HEK293 (cell line): ENCODE measurements around the gene NBPF1.

Source experiments
- CTCF ChIA-PET: fragments of 350-600 bp; formaldehyde crosslinking; extraction: SDS; loops from one replicate; lab custom pipeline; 2021; ENCODE audit warnings: antibody characterized with exemption; lab: Yijun Ruan, JAX
- POLR2A ChIA-PET: fragments of 300-600 bp; formaldehyde crosslinking; extraction: SDS; loops from one replicate; lab custom pipeline; 2020; ENCODE audit warnings: antibody characterized with exemption, inconsistent platforms; lab: Yijun Ruan, JAX
- H3K27ac ChIP-seq: fragments of 200-500 bp; sonication (Bioruptor generic); 2 replicates; pipeline ENCODE4 v1.5.1; 2014; ENCODE audit warnings: low read depth, low read length, control low read depth, inconsistent platforms; ENCODE audit errors: extremely low read depth
- H3K36me3 ChIP-seq, 2 experiments: fragments of 200-500 bp in 1 of 2; sonication (Bioruptor generic) in 1 of 2; 1 replicate in 1 of 2; 2 replicates in 1 of 2; pipeline ENCODE4 v1.5.1; 2014 to 2017; ENCODE audit warnings: inconsistent platforms in 2 of 2, low read length in 2 of 2; ENCODE audit not compliant: control insufficient read depth in 2 of 2, insufficient read depth in 1 of 2
- H3K4me1 ChIP-seq: fragments of 200-500 bp; sonication (Bioruptor generic); 2 replicates; pipeline ENCODE4 v1.5.1; 2014; ENCODE audit warnings: mild to moderate bottlenecking, low read length, inconsistent platforms; ENCODE audit not compliant: control insufficient read depth, insufficient read depth
- H3K4me3 ChIP-seq: 2 replicates; pipeline ENCODE4 v1.5.1; 2011; ENCODE audit warnings: low read depth, mild to moderate bottlenecking, control low read depth, low read length, moderate library complexity
- H3K9me3 ChIP-seq: fragments of 200-500 bp; sonication (Bioruptor generic); 2 replicates; pipeline ENCODE4 v1.5.1; 2014; ENCODE audit warnings: low read depth, low read length, inconsistent platforms; ENCODE audit not compliant: control insufficient read depth, insufficient read depth
- BCL6B ChIP-seq: fragments of 450-650 bp; formaldehyde crosslinking; IDR thresholded peaks from 2 replicates; pipeline ENCODE4 v1.5.1; 2017; ENCODE audit warnings: missing biosample characterization, missing genetic modification characterization
- GFI1B ChIP-seq: fragments of 450-650 bp; formaldehyde crosslinking; IDR thresholded peaks from 2 replicates; pipeline ENCODE4 v1.5.1; 2016; ENCODE audit warnings: missing biosample characterization, missing genetic modification characterization
- GLIS2 ChIP-seq: fragments of 450-650 bp; formaldehyde crosslinking; IDR thresholded peaks from 2 replicates; pipeline ENCODE4 v1.5.1; 2016; ENCODE audit warnings: missing biosample characterization, missing genetic modification characterization
- KLF17 ChIP-seq: fragments of 450-650 bp; formaldehyde crosslinking; IDR thresholded peaks from 2 replicates; pipeline ENCODE4 v1.5.1; 2016; ENCODE audit warnings: missing biosample characterization, missing genetic modification characterization
- KLF8 ChIP-seq: fragments of 450-650 bp; formaldehyde crosslinking; IDR thresholded peaks from 2 replicates; pipeline ENCODE4 v1.5.1; 2016; ENCODE audit warnings: missing biosample characterization, missing genetic modification characterization
- PRDM1 ChIP-seq: fragments of 450-650 bp; formaldehyde crosslinking; IDR thresholded peaks from 2 replicates; pipeline ENCODE4; 2016; ENCODE audit warnings: missing biosample characterization, missing genetic modification characterization
- SCRT2 ChIP-seq: fragments of 450-650 bp; formaldehyde crosslinking; IDR thresholded peaks from 2 replicates; pipeline ENCODE4 v1.5.1; 2016; ENCODE audit warnings: missing biosample characterization, missing genetic modification characterization
- SETDB1 ChIP-seq: IDR thresholded peaks from one replicate; pipeline ENCODE4 v1.6.1; 2017; ENCODE audit warnings: mild to moderate bottlenecking, low read length, moderate library complexity, mixed read lengths; ENCODE audit not compliant: insufficient read length
- SP7 ChIP-seq: fragments of 450-650 bp; formaldehyde crosslinking; IDR thresholded peaks from 2 replicates; pipeline ENCODE4 v1.5.1; 2016; ENCODE audit warnings: missing biosample characterization, missing genetic modification characterization
- TRIM28 ChIP-seq: IDR thresholded peaks from 2 replicates; pipeline ENCODE4 v1.6.1; 2011; ENCODE audit warnings: low read length, control low read depth, borderline replicate concordance
- ZBTB10 ChIP-seq: fragments of 450-650 bp; formaldehyde crosslinking; IDR thresholded peaks from 2 replicates; pipeline ENCODE4 v1.5.1; 2016; ENCODE audit warnings: missing biosample characterization, missing genetic modification characterization
- ZBTB17 ChIP-seq: fragments of 450-650 bp; formaldehyde crosslinking; IDR thresholded peaks from 2 replicates; pipeline ENCODE4 v1.5.1; 2016; ENCODE audit warnings: missing biosample characterization, missing genetic modification characterization
- ZBTB49 ChIP-seq: fragments of 450-650 bp; formaldehyde crosslinking; IDR thresholded peaks from 2 replicates; pipeline ENCODE4 v1.5.1; 2016; ENCODE audit warnings: missing biosample characterization, missing genetic modification characterization, low read depth
- ZNF10 ChIP-seq: fragments of 450-650 bp; formaldehyde crosslinking; IDR thresholded peaks from 2 replicates; pipeline ENCODE4 v1.5.1; 2017; ENCODE audit warnings: missing biosample characterization, missing genetic modification characterization
- ZNF121 ChIP-seq: fragments of 450-650 bp; formaldehyde crosslinking; IDR thresholded peaks from 2 replicates; pipeline ENCODE4 v1.5.1; 2016; ENCODE audit warnings: missing biosample characterization, missing genetic modification characterization
- ZNF155 ChIP-seq: fragments of 450-650 bp; formaldehyde crosslinking; IDR thresholded peaks from 2 replicates; pipeline ENCODE4 v1.5.1; 2016; ENCODE audit warnings: missing biosample characterization, missing genetic modification characterization
- ZNF157 ChIP-seq: fragments of 450-650 bp; formaldehyde crosslinking; IDR thresholded peaks from 2 replicates; pipeline ENCODE4 v1.5.1; 2016; ENCODE audit warnings: missing biosample characterization, missing genetic modification characterization
- ZNF214 ChIP-seq: fragments of 450-650 bp; formaldehyde crosslinking; IDR thresholded peaks from 2 replicates; pipeline ENCODE4 v1.5.1; 2017; ENCODE audit warnings: missing biosample characterization, mild to moderate bottlenecking, missing genetic modification characterization, borderline replicate concordance
- ZNF274 ChIP-seq, 2 experiments: fragments of 200-500 bp in 1 of 2; fragments of 450-650 bp in 1 of 2; sonication (Bioruptor generic) in 1 of 2; formaldehyde crosslinking in 1 of 2; IDR thresholded peaks; 2 replicates each; pipeline versions ENCODE4 v1.5.1 to v1.6.1; 2014 to 2016; ENCODE audit warnings: borderline replicate concordance in 1 of 2, inconsistent platforms in 1 of 2, low read length in 1 of 2, missing biosample characterization in 1 of 2, missing genetic modification characterization in 1 of 2
- ZNF280C ChIP-seq: fragments of 450-650 bp; formaldehyde crosslinking; IDR thresholded peaks from 2 replicates; pipeline ENCODE4 v1.5.1; 2016; ENCODE audit warnings: missing biosample characterization, missing genetic modification characterization
- ZNF341 ChIP-seq: fragments of 450-650 bp; formaldehyde crosslinking; IDR thresholded peaks from 2 replicates; pipeline ENCODE4; 2016; ENCODE audit warnings: low read depth, missing biosample characterization, missing genetic modification characterization
- ZNF473 ChIP-seq: fragments of 450-650 bp; formaldehyde crosslinking; IDR thresholded peaks from 2 replicates; pipeline ENCODE4 v1.5.1; 2017; ENCODE audit warnings: missing biosample characterization, missing genetic modification characterization
- ZNF549 ChIP-seq: fragments of 450-650 bp; IDR thresholded peaks from 2 replicates; pipeline ENCODE4 v1.5.1; 2018; ENCODE audit warnings: missing biosample characterization, missing genetic modification characterization, mild to moderate bottlenecking, inconsistent platforms, moderate library complexity
- ZNF600 ChIP-seq: fragments of 450-650 bp; formaldehyde crosslinking; IDR thresholded peaks from 2 replicates; pipeline ENCODE4 v1.5.1; 2016; ENCODE audit warnings: missing biosample characterization, missing genetic modification characterization
- ZNF629 ChIP-seq: fragments of 450-650 bp; formaldehyde crosslinking; IDR thresholded peaks from 2 replicates; pipeline ENCODE4 v1.5.1; 2017; ENCODE audit warnings: missing biosample characterization, missing genetic modification characterization
- ZNF664 ChIP-seq: fragments of 450-650 bp; formaldehyde crosslinking; IDR thresholded peaks from 2 replicates; pipeline ENCODE4 v1.5.1; 2016; ENCODE audit warnings: missing biosample characterization, missing genetic modification characterization
- ZNF76 ChIP-seq: fragments of 450-650 bp; formaldehyde crosslinking; IDR thresholded peaks from 2 replicates; pipeline ENCODE4; 2016; ENCODE audit warnings: low read depth, missing biosample characterization, missing genetic modification characterization, borderline replicate concordance
- ZNF837 ChIP-seq: fragments of 450-650 bp; formaldehyde crosslinking; IDR thresholded peaks from 2 replicates; pipeline ENCODE4 v1.5.1; 2016; ENCODE audit warnings: missing biosample characterization, missing genetic modification characterization

NBPF1 gene

GRCh38 chr1:16612332-16613172 lies 812 bp downstream of the NBPF1 start:
- Histone ChIP-seq H3K27ac (no peak overlapping the region; the same call in 1 of the 2 replicates), H3K4me1 (peaks cover 13% of the 10 kb centered on the region), H3K9me3 (no peaks in the 10 kb centered on the region), H3K4me3 (peak overlapping the region; percentile 86), H3K36me3 (peaks cover 0 to 20% of the 10 kb centered on the region in 2 experiments; a peak in 1 of 3 replicates)
- ChIA-PET CTCF (interaction anchor here (0.6 to 4.1 kb wide), 14 partner anchors 9 to 537 kb away, joined by 3 to 29 read pairs (median 4); no protein-coding TSS in a partner anchor), POLR2A (interaction anchor here (0.6 to 1.3 kb wide), 8 partner anchors 8 to 292 kb away, joined by 3 to 5 read pairs (median 4); no protein-coding TSS in a partner anchor)
- TF ChIP-seq ZNF280C (tag by site-specific recombination) (no peak), ZNF214 (tag by site-specific recombination) (no peak), ZNF600 (tag by site-specific recombination) (peak; percentile 89), ZNF837 (tag by site-specific recombination) (no peak), ZNF76 (tag by site-specific recombination) (peak; percentile 93), BCL6B (tag by site-specific recombination) (no peak), ZNF473 (tag by site-specific recombination) (no peak), ZNF274 (IDR thresholded peaks at IDR 0.05; ENCODE audit: low read length) (no peak), ZNF274 (tag by site-specific recombination; IDR thresholded peaks at IDR 0.05; ENCODE audit: borderline replicate concordance) (no peak), GFI1B (tag by site-specific recombination) (peak; percentile 99), GLIS2 (peak; percentile 46), ZNF10 (tag by site-specific recombination) (no peak), ZBTB10 (tag by site-specific recombination) (peak; percentile 52; the same call in 1 of the 2 replicates), ZNF155 (tag by site-specific recombination) (no peak), ZNF341 (tag by site-specific recombination) (no peak), ZNF121 (tag by site-specific recombination) (no peak), ZNF664 (no peak), ZNF157 (tag by site-specific recombination) (no peak), SP7 (tag by site-specific recombination) (peak; percentile 56), KLF17 (no peak), ZBTB49 (tag by site-specific recombination) (no peak), TRIM28 (peak; percentile 46; the same call in 1 of the 2 replicates), ZBTB17 (peak; percentile 62), ZNF549 (tag by site-specific recombination) (0 out of 2 replicates have a peak, but pooled peaks have one; percentile 16), KLF8 (tag by site-specific recombination) (no peak), ZNF629 (tag by site-specific recombination) (peak; percentile 46; the same call in 1 of the 2 replicates), PRDM1 (tag by site-specific recombination) (peak; percentile 94), SETDB1 (no peak), SCRT2 (tag by site-specific recombination) (no peak)
